ENCODE data around the gene ZNF581. TPM values are rescaled to one million over a fixed set of nuclear protein-coding genes. Genes with fewer than 3 reads are reported as not detected.

Gene ZNF581
- total RNA-seq, 1 experiment from 2014 or later = 46.2 TPM

DNA sequence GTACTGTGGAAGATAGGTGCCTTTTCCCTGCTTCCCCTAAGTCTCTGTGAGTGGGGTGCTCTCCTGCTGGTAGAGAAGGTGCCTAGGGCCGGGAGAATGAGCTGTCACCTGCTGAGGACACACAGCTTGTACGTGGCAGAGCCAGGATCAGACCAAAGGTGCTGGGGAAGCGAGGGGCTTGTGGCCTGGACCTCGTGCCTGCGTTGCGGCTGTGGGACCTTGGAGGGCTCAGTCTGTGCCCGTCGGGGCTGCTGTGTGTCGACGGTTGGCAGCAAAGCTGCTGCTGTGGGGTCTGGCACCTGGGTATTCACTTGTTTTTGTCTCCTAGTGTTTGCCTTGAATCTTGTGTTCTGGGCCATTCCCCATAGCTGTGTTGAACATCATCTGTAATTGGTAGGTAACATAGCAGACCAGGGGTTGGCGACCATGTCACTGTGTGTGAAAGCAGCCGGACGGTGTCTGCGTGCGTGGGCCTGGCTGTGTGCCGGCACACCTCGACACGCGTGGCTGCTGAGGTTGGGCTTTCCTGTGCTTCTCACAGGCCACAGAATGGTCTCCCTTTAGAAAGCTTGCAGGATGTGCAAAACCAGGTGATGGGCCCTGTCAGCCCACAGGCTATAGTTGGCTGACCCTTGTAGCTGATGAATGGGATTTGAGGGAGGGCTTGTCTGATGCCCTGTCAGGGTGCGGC, 20.5 kb downstream of the ZNF581 start:
- Histone ChIP-seq H3K4me3 (ENCODE audit: low read depth, low read length) (no peak overlapping the region), H3K36me3 (ENCODE audit: control insufficient read depth, insufficient read depth, low read length) (peaks cover 24% of the 10 kb centered on the region), H3K9me3 (no peaks in the 10 kb centered on the region), H3K4me1 (peaks cover 32% of the 10 kb centered on the region), H3K27me3 (replicated peaks; ENCODE audit: control insufficient read depth, insufficient read depth, low read length) (no peaks in the 10 kb centered on the region)
- H3K9me3 Mint-ChIP-seq (ENCODE audit: unreplicated experiment) = no peaks in the 10 kb centered on the region
- no peaks in the 10 kb centered on the region for H3K27me3 Mint-ChIP-seq (ENCODE audit: insufficient read depth, unreplicated experiment)
- DNase-seq = no peak
- no peak overlapping the region for H3K27ac Mint-ChIP-seq (ENCODE audit: unreplicated experiment)
- H3K4me1 Mint-ChIP-seq (ENCODE audit: low read depth, unreplicated experiment) = peaks cover 33% of the 10 kb centered on the region
- no TSS peak for BruUV-seq (replicated peaks)
- ChIA-PET POLR2A (no interaction called here), CTCF (no interaction called here)
- peaks cover 88% of the 10 kb centered on the region for H3K36me3 Mint-ChIP-seq (ENCODE audit: insufficient read depth, unreplicated experiment)
- no peak overlapping the region for H3K4me3 Mint-ChIP-seq (ENCODE audit: unreplicated experiment)
- intact Hi-C loops (cut with micrococcal nuclease; ENCODE audit: unreplicated experiment) = no loop called here
- TF ChIP-seq, protein P1, sequence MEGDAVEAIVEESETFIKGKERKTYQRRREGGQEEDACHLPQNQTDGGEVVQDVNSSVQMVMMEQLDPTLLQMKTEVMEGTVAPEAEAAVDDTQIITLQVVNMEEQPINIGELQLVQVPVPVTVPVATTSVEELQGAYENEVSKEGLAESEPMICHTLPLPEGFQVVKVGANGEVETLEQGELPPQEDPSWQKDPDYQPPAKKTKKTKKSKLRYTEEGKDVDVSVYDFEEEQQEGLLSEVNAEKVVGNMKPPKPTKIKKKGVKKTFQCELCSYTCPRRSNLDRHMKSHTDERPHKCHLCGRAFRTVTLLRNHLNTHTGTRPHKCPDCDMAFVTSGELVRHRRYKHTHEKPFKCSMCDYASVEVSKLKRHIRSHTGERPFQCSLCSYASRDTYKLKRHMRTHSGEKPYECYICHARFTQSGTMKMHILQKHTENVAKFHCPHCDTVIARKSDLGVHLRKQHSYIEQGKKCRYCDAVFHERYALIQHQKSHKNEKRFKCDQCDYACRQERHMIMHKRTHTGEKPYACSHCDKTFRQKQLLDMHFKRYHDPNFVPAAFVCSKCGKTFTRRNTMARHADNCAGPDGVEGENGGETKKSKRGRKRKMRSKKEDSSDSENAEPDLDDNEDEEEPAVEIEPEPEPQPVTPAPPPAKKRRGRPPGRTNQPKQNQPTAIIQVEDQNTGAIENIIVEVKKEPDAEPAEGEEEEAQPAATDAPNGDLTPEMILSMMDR (IDR thresholded peaks at IDR 0.05; ENCODE audit: insufficient read depth in 1 of 2, low read depth in 1 of 2, low read length in 1 of 2, severe bottlenecking in 1 of 2, unreplicated experiment in 1 of 2) = no peak

DNA sequence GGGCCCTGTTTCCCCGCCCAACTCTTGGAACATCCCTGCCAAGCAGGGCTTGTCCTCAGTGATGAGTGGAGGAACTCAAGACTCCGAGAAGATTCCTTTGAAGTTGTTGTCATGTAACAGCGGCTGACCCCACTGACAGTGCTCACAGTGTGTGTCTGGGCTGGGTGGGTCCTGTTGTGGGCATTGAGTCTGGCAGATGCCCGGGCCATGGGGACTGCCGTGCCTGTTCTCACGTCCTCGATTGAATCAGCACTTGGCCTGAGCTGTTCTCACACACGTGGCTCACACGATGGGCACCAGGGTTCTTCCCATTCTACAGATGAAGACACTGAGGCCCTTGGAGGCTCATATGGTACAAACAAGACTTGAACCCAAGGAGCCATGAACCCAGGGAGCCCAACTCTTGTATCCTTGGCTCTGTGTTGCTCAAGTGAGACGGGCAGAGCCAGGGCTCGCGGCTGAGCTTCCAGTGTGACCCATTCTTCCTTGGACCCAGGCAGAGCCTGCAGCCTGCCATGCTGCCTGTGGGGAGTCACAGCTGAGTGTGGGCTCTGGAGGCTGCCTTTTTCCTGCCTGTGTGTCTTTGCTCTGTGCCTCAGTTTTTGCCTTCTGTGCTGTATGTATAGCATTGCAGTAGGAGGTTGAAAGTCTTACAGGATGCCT, 23.0 kb downstream of the ZNF581 start:
- intact Hi-C loops (cut with micrococcal nuclease; ENCODE audit: unreplicated experiment) = no loop called here
- TF ChIP-seq, protein P1 (IDR thresholded peaks at IDR 0.05; ENCODE audit: insufficient read depth in 1 of 2, low read depth in 1 of 2, low read length in 1 of 2, severe bottlenecking in 1 of 2, unreplicated experiment in 1 of 2) = no peak
- Histone ChIP-seq H3K36me3 (ENCODE audit: control insufficient read depth, insufficient read depth, low read length) (peaks cover 34% of the 10 kb centered on the region), H3K4me1 (peaks cover 33% of the 10 kb centered on the region), H3K4me3 (ENCODE audit: low read depth, low read length) (no peak overlapping the region), H3K27me3 (replicated peaks; ENCODE audit: control insufficient read depth, insufficient read depth, low read length) (no peaks in the 10 kb centered on the region), H3K9me3 (no peaks in the 10 kb centered on the region)
- CTCF ChIA-PET = interaction anchor here (0.5 kb wide), 1 partner anchor 50 kb away, joined by 7 read pairs; no protein-coding TSS in a partner anchor
- POLR2A ChIA-PET = interaction anchor here (2.0 kb wide), 1 partner anchor 12 kb away, joined by 15 read pairs; the partner anchor contains the start of gene U2AF2
- H3K4me3 Mint-ChIP-seq (ENCODE audit: unreplicated experiment) = peak overlapping the region; percentile 69
- no peaks in the 10 kb centered on the region for H3K27me3 Mint-ChIP-seq (ENCODE audit: insufficient read depth, unreplicated experiment)
- no TSS peak for BruUV-seq (replicated peaks)
- H3K36me3 Mint-ChIP-seq (ENCODE audit: insufficient read depth, unreplicated experiment) = peaks cover 99% of the 10 kb centered on the region
- H3K9me3 Mint-ChIP-seq (ENCODE audit: unreplicated experiment) = no peaks in the 10 kb centered on the region
- H3K4me1 Mint-ChIP-seq (ENCODE audit: low read depth, unreplicated experiment) = peaks cover 43% of the 10 kb centered on the region
- DNase-seq = no peak
- H3K27ac Mint-ChIP-seq (ENCODE audit: unreplicated experiment) = peak overlapping the region; percentile 91

GRCh38 chr19:55667006-55667381, 23.5 kb downstream of the ZNF581 start:
- H3K4me1 Mint-ChIP-seq (ENCODE audit: low read depth, unreplicated experiment) = peaks cover 43% of the 10 kb centered on the region
- intact Hi-C loops (cut with micrococcal nuclease; ENCODE audit: unreplicated experiment) = no loop called here
- no TSS peak for BruUV-seq (replicated peaks)
- CTCF ChIA-PET = no interaction called here
- no peaks in the 10 kb centered on the region for H3K9me3 Mint-ChIP-seq (ENCODE audit: unreplicated experiment)
- H3K27me3 Mint-ChIP-seq (ENCODE audit: insufficient read depth, unreplicated experiment) = no peaks in the 10 kb centered on the region
- TF ChIP-seq, protein P1 (IDR thresholded peaks at IDR 0.05; ENCODE audit: insufficient read depth in 1 of 2, low read depth in 1 of 2, low read length in 1 of 2, severe bottlenecking in 1 of 2, unreplicated experiment in 1 of 2) = no peak
- H3K36me3 ChIP-seq (ENCODE audit: control insufficient read depth, insufficient read depth, low read length) = peaks cover 34% of the 10 kb centered on the region
- H3K9me3 ChIP-seq = no peaks in the 10 kb centered on the region
- no peak for DNase-seq
- H3K36me3 Mint-ChIP-seq (ENCODE audit: insufficient read depth, unreplicated experiment) = peaks cover 99% of the 10 kb centered on the region
- H3K27ac Mint-ChIP-seq (ENCODE audit: unreplicated experiment) = peak overlapping the region; percentile 91
- H3K4me1 ChIP-seq = peaks cover 37% of the 10 kb centered on the region
- no peak overlapping the region for H3K4me3 ChIP-seq (ENCODE audit: low read depth, low read length)
- H3K4me3 Mint-ChIP-seq (ENCODE audit: unreplicated experiment) = peak overlapping the region; percentile 69
- POLR2A ChIA-PET = interaction anchor here (0.6 to 2.0 kb wide), 3 partner anchors 9 to 158 kb away, joined by 3 to 15 read pairs (median 13); partner anchors contain the start of gene U2AF2
- no peaks in the 10 kb centered on the region for H3K27me3 ChIP-seq (replicated peaks; ENCODE audit: control insufficient read depth, insufficient read depth, low read length)
